PC-3 (cell line): Measurements from ENCODE around the gene RABL3.

Experiments used
- CTCF ChIP-seq: fragments of 300-600 bp; sonication (generic); conservative IDR thresholded peaks from 2 replicates; pipeline ENCODE4 v1.5.1; 2017; ENCODE audit warnings: antibody characterized with exemption, low read depth, mild to moderate bottlenecking, low read length
- EZH2 ChIP-seq: fragments of 300-600 bp; sonication (generic); IDR thresholded peaks from one replicate; pipeline ENCODE4 v1.6.1; 2017; ENCODE audit warnings: antibody characterized with exemption, mild to moderate bottlenecking, low read length; ENCODE audit not compliant: unreplicated experiment

DNA sequence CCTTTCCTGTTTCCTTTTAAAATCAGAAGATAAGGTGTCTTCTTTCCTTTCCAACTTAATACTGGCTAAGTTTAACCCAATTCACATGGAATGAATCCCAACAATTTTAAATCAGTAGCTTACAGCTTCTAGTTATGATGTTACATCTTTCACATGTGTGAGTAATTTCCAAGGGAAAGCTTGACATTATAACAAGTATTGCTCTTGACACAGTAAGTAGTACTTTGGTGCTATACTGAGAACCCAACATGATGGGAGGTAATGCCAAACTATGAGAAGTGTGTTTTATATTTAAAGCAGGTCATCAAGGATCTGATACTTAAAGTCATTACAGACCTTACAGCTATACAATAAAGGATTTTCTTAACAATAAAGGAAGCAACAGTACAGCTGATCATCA lies 29.1 kb downstream of the RABL3 start:
- TF ChIP-seq CTCF (no peak), EZH2 (no peak)
